ENCODE data around the gene C2orf80.
"Not testable (repeated sequence)": the region's sequence is repeated elsewhere in the genome, so short reads cannot be mapped to it uniquely, and the experiment has no call there.

Gene C2orf80

DNA sequence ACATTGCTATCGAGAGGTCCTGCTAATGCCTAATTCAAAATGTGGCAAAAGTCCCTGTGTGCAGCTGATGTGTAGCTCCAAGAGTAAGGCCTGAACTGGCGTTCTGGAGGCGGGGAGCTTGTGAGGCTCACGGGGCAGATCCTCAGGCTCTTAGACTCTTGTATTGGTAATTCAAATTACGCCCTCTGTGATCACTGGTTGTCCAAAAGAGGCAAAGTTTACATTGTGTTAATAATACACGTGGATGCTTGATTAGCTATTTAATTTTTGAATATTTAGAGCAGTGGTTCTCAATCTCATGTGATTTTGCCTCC, 14.0 kb downstream of the C2orf80 start:
- no peak for DNase-seq

DNA sequence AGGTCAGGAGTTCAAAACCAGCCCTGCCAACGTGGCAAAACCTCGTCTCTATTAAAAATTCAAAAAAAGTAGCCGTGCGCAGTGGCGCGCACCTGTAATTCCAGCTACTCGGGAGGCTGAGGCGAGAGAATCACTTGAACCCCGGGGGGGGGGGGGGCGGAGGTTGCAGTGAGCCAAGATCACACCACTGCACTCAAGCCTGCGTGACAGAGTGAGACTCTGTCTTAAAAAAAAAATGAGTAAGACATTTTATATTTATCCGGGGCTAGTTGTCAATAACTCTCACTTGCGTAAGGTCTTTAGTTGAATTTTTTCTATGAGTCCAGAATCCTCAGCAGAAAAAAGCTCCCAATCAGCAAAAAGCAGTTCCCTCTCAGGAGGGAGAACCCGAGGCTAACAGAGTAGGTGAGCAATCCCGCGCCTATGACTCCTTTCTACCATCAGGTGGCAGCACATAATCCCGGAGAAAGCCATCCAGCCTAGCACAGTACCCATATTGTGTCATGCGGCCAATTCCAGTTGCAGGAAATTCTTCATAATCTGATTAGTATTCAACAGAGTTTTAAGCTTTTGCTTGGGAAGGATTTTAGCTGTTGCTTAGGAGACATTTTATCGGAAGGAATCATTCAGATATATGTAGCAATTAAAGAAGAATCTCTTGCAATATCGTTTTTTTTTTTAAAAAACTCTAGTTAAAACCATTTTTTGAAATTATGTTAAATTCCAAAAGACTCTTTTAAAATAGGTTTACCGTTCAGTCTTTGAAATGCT, 14.6 kb downstream of the C2orf80 start:
- peak; percentile 75 for DNase-seq

DNA sequence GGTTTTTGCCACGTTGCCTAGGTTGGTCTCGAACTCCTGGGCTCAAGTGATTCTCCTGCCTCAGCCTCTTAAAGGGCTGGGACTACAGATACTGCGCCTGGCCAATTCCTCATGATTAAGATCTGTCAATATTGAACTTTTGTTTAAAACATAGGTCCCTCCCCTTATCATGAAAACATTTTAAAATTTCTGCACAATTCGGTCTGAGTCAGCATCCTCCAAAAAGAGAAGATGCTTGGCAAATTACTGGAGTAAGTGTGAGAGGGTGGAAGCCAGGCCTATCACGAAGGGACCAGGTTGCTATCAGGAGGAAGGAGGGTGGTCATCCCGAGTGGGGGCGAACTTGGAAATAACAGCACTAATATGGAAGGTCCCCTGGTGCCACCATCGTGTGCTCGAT, 15.7 kb downstream of the C2orf80 start:
- DNase-seq: no peak

DNA sequence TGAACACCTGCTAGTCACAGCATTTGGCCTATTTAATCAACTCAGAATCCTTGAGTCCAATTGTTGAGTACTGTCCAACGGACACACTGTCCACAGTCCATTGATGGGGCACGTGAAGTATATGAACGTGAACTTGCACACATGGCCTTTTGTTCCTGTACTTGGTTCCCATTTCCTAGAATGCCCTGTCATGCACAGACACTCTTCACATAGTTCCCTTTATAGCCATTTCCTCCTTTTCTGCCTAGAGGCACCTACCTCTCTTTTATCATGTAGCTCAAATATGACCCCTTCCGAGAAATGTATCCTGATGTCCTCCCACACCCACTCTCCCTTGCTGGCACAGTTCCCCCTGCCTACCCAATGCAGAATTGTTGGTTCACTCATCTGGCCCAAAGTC, 17.7 kb downstream of the C2orf80 start:
- DNase-seq: no peak

DNA sequence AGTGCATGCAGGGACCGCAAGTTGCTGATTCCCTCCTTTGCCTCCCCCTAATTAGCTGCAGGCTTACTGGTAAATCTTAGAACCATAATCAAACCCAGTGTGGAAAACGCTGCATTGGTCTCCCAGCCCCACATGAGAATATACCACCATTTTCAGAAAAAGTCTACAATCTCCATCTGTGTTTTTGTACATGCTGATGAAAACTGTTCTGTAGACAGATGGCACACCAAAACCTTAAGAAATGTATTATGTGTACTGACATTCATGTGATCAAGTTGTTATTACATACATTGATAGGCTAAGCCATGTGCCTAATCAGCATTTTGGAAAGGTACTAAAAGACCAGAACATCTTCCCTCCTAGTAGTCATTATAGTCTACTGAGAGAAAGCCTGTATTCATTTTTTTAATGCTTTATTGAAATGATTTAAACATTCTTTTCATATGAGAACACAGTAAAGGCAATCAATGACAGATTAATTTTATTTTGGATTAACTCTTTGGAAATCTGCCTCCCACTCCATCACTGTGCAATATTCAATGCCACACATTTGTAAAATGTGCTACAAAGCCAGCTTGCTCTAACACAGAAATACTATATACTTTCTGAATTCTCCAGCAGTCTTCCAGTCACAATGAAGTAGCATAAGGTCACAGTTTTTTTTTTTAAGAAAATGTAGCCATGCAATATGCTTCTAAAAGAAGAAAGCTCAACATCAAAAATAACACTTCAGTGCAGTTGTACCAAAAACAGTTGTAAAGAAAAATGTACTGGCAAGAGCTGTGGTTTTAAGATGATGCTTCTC, 24.7 kb downstream of the C2orf80 start:
- no peak for DNase-seq

DNA sequence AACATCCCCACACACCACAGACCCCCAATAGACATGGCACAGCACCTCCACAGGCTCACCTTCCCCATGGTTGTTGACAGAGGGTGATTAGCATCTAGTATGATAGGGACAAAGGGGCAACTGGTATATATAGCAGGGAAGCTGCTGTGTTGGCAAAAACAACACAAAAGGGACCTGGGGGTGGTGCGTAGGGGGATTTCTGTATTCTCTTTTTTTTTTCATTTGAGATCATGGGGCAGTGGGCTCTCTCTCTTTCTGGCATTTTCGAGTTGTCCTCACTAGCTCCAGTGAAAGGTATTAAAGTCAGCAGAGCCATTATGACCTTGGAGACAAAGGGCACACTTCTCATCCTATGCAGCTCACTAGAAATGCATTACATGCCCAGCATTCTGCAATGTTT, 26.3 kb downstream of the C2orf80 start, which contains the start of gene CRYGA:
Gene CRYGA, minus strand, starts transcription at position 101 of the 400 bp plus-strand sequence. Its CDS starts 33 bp downstream, at position 68.
- no peak for DNase-seq

DNA sequence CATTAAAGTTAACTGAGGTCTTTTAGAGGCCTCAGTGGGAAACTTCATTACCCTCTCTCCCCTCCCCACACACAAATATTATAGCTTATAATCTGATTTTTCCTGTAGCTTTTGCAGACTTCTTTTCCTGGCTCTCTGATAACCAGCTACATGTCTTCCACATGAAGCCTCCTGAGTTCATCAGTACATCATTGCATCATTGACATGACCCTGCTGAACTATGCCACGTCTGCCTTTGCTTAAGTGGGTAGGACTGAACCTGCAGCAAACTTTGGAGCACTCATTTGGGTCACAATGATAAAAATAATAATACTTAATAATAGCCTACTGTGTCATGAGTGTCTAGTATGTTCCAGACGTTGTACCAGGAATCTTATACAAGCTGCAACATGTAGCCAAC, 33.4 kb downstream of the C2orf80 start:
- DNase-seq: no peak

DNA sequence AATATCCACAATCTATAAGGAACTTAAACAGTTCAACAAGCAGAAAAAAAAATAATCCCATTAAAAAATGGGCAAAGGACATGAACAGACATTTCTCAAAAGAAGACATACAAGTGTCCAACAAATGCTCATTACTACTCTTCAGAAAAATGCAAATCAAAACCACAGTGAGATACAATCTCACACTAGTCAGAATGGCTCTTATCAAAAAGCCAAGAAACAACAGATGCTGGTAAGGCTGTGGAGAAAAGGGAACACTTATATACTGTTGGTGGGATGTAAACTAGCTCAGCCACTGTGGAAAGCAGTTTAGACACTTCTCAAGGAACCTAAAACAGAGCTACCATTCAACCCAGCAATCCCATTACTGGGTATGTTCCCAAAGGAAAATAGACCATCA, 36.7 kb downstream of the C2orf80 start:
- DNase-seq: no peak

DNA sequence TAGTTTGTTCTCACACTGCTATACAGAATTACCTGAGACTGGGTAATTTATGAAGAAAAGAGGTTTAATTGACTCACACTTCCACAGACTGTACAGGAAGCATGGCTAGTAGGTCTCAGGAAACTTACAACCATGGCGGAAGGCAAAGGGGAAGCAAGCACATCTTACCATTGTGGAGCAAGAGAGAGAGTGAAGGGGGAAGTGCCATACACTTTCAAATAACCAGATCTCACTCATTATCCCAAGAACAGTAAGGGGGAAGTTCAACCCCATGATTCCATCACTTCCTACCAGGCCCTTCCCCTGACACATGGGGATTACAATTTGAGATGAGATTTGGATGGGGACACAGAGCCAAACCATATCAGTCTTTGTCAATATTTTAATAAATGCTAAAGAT, 38.9 kb downstream of the C2orf80 start:
- DNase-seq: no peak

DNA sequence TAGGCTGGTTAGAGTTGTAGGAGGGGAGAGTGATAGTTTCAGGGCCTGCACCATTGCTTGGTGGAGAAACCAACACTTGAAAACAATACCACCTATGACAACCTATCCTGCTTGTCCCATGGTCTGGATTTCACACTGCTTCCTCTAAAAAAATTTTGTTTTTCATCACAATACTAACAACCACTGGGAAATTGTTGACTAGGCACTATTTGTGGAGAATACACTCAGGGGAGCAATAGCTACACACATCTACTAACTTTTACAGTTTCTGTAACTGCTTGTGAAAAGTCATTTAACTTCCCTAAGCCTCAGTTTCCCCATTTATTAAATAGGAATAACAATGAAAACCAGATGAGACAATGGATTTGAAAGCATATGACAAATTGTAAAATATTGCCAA, 39.7 kb downstream of the C2orf80 start:
- DNase-seq: no peak

DNA sequence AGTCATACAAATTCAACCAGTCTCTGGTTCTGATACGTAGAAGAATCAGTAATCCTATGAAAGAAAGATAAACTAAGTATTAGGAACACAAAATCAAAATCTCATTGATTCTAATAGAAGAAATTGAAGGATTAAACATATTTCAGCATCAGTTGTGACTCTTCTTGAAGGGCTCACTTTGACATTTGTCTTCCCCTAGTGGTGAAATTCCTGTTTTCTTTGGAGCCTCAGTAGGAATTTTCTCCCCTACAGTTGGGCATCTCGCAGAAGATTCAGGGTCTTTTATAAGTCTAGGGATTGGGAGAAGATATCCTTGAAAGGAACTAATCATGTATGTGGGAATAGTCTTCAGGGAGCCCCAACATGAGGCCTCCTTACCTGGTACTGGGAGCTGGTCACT, 41.0 kb downstream of the C2orf80 start:
- DNase-seq: no peak

DNA sequence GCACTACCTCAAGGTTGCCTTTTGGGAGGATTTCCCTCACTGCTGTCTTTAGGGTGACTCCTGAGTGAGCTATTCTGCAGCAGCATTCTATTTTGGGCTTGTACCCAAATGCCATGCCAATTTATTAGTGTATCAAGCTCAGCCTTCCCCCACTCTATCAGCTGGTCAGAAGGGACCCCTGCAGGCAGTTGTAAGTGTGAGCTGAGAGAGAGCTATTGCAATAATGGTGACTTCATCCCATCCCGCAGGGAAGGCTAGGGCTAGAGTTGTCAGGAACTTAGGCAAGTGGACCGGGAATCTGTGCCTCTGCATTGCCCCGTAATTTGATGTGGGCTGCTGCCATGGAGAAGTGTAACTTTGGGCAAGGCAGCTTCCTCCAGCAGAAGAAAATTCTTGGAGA, 42.1 kb downstream of the C2orf80 start:
- no peak for DNase-seq

DNA sequence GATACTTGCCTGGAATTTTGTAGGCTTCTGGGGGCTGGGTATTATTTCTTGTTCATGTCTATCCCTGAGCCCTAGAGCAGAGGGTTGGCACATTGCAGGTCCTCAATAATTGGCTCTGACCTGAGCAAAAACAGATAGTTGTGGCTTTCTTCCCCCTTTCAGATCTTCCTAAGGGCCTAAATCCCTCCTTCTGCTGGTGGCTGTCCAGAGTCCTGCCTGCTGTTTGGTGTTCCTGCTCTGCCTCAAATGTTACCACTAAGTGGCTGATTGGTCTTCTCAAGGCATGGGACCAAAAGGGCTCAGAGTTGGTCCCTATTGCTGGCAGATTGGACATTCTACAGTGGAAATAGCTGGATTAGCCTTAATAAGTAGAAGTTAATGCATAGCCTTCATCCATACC, 42.8 kb downstream of the C2orf80 start:
- no peak for DNase-seq

DNA sequence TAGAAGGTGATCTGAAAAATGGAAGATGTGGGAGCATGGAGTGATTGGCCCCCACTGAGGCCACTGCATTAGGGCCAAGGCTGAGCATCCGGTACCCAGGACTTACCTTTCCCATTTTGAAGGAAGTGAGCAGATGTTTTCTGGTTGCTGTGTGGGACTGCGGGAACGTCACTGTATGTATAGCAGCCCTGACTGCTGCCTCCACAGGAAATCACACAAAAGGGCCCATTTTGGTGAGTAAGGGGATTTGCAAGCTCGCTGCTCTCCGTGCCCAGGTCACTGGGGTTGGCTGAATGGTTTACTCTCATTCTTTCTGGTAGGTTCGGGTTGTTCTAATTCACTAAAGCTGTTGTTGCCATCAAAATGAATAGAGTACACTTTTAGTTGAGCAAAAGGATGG, 43.8 kb downstream of the C2orf80 start, which contains the start of gene CRYGB:
Gene CRYGB, minus strand, starts transcription at position 153 of the 400 bp plus-strand sequence. Its CDS starts 38 bp downstream, at position 115.
- DNase-seq: no peak

DNA sequence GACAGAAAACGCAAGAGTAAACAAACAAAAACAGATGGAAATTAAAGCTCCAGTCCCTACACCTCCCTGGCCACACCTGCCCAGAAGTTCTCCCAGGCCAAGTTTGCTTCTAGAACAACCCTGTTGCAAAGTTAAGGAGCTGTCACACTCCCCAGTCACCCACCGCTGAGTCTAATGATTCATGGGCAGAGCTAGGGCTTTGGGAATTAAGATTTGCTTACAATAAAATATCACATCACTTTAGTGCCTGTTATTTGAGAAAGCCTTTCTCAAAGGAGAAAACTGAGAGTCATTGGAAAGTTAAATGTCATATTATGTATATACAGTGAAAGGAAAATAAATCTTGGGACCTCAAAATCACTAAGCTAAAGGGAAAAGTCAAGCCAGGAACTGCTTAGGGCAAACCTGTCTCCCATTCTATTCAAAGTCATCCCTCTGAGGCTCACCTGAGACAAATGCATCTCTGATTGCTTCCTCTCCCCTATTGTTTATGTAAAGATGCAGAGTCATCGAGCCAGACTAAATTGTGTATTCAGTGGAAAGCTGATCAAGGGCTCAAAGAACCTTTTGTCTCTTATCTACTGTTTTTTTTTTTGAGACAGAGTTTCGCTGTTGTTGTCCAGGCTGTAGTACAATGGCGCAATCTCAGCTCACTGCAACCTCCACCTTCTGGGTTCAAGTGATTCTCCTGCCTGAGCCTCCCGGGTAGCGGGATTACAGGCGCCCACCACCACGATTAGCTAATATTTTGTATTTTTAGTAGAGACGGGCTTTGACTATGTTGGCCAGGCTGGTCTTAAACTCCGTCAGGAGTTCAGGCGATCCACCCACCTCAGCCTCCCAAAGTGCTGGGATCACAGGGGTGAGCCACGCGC, 46.7 kb downstream of the C2orf80 start:
- DNase-seq: no peak

DNA sequence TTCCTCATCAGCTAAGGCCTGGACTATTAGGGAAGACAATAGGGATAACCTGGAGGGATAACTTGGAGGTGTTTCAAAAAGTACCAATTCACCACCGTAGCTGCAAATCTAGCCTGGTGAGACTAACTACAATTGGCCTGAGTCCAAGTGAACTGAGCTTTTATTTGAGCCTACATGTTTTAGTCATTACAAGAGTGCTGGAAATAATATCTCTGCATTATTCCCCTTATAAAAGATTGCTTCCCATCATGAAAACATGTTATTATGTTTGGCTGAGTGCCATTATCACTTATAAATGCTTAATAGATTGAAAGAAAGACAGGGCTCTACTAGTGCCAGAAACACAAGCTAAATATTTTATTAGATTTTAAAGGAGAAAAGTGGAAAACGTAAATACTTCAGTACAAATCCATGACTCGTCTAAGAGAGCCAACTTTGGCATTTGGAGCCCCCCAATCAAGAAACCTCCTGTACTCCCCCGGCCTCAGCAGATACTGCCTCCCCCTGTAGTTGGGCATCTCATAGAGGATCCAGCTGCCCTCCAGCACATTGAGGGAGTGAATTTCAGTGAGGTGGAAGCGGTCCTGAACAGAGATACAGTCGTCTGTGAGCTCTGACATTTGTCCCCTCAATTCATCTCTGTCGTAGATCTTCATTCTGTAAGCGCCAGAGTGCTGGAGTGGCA, 47.4 kb downstream of the C2orf80 start:
- DNase-seq: no peak

DNA sequence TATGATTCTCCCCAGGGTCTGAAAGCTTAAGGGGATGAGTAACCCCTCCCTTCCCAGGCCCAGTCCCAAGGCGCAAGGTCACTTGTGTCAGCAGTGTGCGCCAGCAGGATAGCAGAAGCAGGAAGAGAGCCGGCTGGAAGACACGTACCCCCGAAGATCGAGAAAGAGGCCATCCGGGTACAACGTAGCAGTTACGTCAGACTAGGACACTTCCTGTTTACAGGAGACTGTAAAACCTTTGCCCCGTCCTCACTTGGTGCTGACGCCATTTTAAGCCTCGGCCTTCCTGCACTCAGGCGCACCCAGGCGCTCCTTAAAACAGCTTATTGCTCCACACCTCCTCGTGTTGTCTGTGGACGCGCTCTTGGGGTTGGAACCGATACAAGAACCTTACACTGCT, 50.4 kb downstream of the C2orf80 start:
- no peak for DNase-seq

DNA sequence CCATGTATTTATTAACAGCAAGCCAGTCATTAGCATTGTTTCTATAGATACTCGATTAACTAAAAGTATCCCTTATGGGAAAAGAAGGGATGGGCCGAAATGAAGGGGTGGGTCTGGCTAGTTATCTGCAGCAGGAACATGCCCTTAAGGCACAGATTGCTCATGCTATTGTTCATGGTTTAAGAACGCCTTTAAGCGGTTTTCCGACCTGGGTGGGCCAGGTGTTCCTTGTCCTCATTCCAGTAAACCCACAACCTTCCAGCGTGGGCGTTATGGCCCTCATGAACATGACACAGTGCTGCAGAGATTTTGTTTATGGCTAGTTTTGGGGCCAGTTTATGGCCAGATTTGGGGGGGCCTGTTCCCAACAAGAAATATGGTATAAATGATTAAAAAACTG, 51.5 kb downstream of the C2orf80 start:
- DNase-seq: not testable (repeated sequence)

DNA sequence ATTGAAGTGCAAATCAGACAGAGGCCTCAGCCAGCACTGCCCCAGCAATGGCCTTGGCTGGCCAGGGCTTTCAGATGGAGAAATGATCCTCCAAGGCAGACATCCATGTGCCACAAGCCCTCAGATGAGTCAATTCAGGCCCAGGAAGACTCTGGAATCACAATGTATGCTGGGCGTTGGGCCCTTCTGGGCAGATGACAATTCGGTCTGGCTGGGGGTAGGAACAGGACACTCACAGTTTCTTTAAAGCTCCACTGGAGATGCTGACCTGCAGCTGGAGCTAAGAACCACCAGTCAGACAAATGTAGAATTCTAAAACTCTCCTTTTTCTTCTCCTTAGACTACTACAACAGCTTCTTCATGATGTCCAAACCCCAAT, 53.1 kb downstream of the C2orf80 start:
- no peak for DNase-seq

DNA sequence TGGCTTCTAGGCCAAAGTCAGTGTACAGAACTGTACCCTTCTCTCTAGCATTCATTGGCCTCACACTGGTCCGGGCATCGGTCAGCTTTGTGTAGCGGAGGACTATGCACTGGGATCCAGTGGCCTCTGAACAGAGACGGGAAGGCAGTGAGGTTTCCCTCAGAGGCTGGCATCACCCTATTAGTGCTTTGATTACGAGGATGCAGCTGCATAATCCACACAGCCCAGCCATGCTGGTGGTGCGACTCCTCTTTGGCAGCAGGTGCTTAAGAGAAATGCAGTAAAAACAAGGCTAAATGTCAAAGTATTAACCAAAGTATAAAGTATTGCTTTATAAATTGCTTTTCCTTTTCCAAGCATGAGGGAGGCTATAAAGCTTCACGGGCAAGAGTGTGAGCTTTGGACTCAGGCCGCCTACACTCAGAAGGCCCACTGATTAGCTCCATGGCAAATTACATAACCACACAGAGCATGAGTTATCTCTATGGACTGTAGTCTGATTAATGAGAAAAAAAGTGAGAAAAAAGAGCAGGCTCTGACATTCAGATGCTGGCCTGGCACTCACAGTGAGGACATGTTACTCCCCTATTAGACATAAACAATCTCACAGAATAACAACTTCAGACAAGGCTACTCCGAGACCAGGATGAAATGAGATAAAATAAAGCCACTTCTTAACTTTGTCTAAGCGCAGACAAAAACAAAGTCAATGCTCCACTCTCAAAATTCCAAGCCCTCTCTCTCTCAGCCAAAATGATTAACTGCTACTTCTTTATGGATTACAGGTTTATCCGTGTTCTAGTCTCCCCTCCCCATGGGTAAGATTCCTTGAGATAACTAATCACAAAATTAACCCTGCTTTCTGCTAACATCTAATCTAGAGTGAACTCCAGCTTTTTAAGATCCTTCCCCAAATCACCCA, 53.8 kb downstream of the C2orf80 start:
- DNase-seq: no peak

DNA sequence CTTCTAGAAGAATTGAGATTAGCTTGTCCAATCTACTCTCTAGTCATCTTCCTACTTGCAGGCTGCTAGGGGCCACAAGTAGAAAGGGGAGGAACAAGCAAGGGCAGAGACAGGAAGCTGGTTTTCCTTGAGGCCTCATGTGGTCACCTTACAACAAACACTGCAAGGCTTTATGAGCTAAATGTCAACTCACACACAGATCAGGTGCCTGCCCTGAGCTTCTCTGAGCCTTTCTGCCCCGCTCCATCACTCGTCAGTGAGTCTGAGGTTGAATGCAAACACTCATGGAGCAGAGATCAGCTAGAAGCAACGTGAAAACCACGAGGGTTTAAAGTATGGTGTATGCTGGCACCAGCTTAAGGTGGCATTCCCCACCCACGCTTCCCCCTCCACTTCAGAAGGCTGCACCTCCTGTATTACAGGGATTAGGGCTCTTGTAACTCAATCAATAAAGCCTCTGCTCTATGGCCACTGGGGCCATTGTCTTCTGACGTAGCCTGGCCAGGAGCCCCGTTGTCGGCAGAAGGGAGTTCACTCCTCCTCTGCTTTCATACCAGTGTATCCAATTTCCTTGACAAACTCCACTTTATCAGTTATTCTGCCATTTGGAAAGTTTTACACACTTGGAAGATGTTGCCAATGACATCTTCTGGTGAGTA, 54.8 kb downstream of the C2orf80 start:
- DNase-seq: peak; percentile 34
